ENCODE measurements around the gene PDE4DIP. TPM values are rescaled to one million over a fixed set of nuclear protein-coding genes. Genes with fewer than 3 reads are reported as not detected.

Gene PDE4DIP
- total RNA-seq, 1 donor from 2014 or later, result 21.5 TPM

Other genes starting within 250 kb of the PDE4DIP start
- gene NBPF14, start 248.4 kb upstream of the PDE4DIP start, total RNA-seq, result 15.2 and 17.0 TPM in 2 replicates
- not detected in 2 replicates for gene NUDT4B, start 95.7 kb upstream of the PDE4DIP start, total RNA-seq

Data from neural crest cell (in vitro differentiated cells).